ENCODE results near the gene CARD11. TPM values are rescaled to one million over a fixed set of nuclear protein-coding genes. Genes with fewer than 3 reads are reported as not detected.

The CARD11 gene
- total and polyA plus RNA-seq, 11 donors, result 0.15 to 3.2 (median 0.33) TPM; not detected in 2

DNA sequence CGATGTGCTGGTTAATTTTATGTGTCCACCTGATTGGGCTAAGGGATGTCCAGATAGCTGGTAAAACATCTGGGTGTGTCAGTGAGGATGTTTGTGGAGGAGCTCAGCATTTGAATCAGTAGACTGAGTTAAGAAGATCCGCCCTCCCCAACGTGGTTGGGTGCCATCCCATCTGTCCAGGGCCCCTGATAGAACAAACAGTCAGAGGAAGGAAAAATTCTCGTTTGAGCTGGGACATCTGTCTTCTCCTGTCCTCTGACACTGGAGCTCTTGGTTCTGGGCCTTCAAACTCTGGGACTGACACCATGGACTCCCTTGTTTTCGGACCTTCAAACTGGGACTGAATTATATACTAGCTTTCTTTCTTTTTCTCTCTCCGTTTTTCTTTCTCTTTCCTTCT, 59.6 kb downstream of the CARD11 start:
- WGBS, 4 donors, result 60 to 75% (median 65%) methylated on average over 6 of the region's 6 CpGs
- H3K27me3 ChIP-seq, result peaks cover 0 to 27% (median 13%) of the 10 kb centered on the region in 9 donors

DNA sequence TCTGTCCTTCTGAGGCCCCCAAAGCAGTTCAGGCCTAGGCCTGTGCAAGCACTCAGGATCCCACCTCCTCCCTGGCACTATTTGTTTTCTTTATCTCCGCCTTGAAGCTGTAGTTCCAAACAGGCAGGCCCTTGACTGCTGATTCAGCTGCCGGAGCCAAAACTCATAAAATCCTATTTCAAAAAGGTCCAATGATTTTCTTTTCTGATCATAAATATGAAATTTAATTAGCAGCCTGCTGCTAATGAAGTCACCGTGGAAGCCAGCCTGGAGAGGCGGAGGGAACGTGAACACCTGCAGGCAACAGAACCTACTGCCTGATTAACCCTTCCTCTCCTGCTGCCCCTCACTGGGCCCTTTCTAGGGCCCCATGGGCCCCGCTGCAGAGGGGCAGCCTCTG, 60.1 kb downstream of the CARD11 start:
- Histone ChIP-seq H3K9me3 (peaks cover 0 to 5% (median 0%) of the 10 kb centered on the region in 12 donors), H3K36me3 (no peaks in the 10 kb centered on the region), H3K4me1 (no peaks in the 10 kb centered on the region), H3K4me3 (no peak overlapping the region), H3K27me3 (peaks cover 0 to 32% (median 18%) of the 10 kb centered on the region in 9 donors), H3K27ac (no peak overlapping the region)
- no peak for TF ChIP-seq POLR2A (IDR thresholded peaks at IDR 0.05)
- TF ChIP-seq, protein P1, sequence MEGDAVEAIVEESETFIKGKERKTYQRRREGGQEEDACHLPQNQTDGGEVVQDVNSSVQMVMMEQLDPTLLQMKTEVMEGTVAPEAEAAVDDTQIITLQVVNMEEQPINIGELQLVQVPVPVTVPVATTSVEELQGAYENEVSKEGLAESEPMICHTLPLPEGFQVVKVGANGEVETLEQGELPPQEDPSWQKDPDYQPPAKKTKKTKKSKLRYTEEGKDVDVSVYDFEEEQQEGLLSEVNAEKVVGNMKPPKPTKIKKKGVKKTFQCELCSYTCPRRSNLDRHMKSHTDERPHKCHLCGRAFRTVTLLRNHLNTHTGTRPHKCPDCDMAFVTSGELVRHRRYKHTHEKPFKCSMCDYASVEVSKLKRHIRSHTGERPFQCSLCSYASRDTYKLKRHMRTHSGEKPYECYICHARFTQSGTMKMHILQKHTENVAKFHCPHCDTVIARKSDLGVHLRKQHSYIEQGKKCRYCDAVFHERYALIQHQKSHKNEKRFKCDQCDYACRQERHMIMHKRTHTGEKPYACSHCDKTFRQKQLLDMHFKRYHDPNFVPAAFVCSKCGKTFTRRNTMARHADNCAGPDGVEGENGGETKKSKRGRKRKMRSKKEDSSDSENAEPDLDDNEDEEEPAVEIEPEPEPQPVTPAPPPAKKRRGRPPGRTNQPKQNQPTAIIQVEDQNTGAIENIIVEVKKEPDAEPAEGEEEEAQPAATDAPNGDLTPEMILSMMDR (IDR thresholded peaks at IDR 0.05), result no peak
- ATAC-seq (no peak), DNase-seq (no peak)
- WGBS, 4 donors, result 65 to 87% (median 71%) methylated on average over 5 to 6 of the region's 6 CpGs
- intact Hi-C loops (cut with DNase I), result no loop called here

More for the DNA sequence above, 59.6 kb downstream of the CARD11 start:
- intact Hi-C loops (cut with DNase I), result no loop called here
- H3K4me1 ChIP-seq, result no peaks in the 10 kb centered on the region
- H3K36me3 ChIP-seq, result no peaks in the 10 kb centered on the region
- TF ChIP-seq POLR2A (IDR thresholded peaks at IDR 0.05), result no peak
- TF ChIP-seq, protein P1 (IDR thresholded peaks at IDR 0.05), result no peak
- no peak overlapping the region for H3K4me3 ChIP-seq
- peaks cover 0 to 10% (median 0%) of the 10 kb centered on the region in 12 donors for H3K9me3 ChIP-seq
- no peak overlapping the region for H3K27ac ChIP-seq
- DNase-seq, result no peak
- no peak for ATAC-seq

DNA sequence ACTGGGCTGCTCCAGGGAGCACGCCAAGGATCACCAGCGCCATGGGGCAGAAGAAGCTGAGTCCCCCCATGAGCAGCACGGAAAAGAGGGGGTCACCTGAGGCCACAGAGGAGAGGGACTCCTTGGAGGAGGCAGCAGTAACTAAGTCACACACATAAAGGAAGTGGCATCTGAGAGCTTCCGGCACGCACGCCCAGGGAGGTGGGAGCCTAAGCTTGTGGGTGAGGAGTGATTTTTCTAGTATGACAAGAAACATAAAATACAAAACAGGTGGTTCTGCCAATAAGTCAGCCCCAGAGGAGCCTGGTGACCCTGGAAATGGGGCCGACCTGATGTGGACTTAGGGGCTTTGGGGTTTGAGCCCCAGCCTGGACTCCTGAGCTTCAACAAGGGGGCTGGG, 60.8 kb downstream of the CARD11 start:
- WGBS, 4 donors, result 78 to 91% (median 82%) methylated on average over 7 of the region's 7 CpGs
- Histone ChIP-seq H3K27ac (no peak overlapping the region), H3K4me3 (no peak overlapping the region), H3K27me3 (peaks cover 0 to 36% (median 20%) of the 10 kb centered on the region in 9 donors), H3K9me3 (no peaks in the 10 kb centered on the region), H3K36me3 (no peaks in the 10 kb centered on the region), H3K4me1 (no peaks in the 10 kb centered on the region)
- ATAC-seq, result no peak
- DNase-seq, result no peak
- TF ChIP-seq POLR2A (IDR thresholded peaks at IDR 0.05), result no peak
- TF ChIP-seq, protein P1 (IDR thresholded peaks at IDR 0.05), result no peak
- intact Hi-C loops (cut with DNase I), result no loop called here

DNA sequence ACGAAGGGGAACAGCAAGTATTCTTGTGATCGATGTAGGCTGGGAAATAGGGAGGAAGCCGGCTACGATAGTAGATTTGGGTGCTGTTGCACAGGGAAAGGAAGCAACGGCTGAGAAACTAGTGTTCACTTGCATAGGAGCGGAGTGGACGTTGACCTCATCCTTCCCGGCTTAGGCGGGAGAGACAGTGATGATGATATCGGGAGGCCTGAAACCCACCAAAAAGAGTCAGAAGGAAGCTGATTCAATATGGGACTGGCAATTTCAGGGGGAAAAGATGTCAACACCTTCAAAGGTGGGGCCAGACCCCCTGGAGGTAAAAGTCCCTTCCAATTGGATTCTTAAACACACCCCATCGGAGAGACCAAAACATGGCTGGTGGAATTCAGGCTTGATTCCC, 61.3 kb downstream of the CARD11 start:
- no peak overlapping the region for H3K27ac ChIP-seq
- H3K4me1 ChIP-seq, result no peaks in the 10 kb centered on the region
- intact Hi-C loops (cut with DNase I), result no loop called here
- TF ChIP-seq, protein P1 (IDR thresholded peaks at IDR 0.05), result no peak
- no peak for TF ChIP-seq POLR2A (IDR thresholded peaks at IDR 0.05)
- H3K9me3 ChIP-seq, result no peaks in the 10 kb centered on the region
- H3K36me3 ChIP-seq, result no peaks in the 10 kb centered on the region
- no peak overlapping the region for H3K4me3 ChIP-seq
- DNase-seq (no peak), ATAC-seq (no peak)
- peaks cover 0 to 36% (median 20%) of the 10 kb centered on the region in 9 donors for H3K27me3 ChIP-seq
- WGBS, 4 donors, result 88 to 94% (median 91%) methylated on average over 11 of the region's 11 CpGs

All from heart left ventricle (tissue), 16 donors.